H9 (cell line): Measurements from ENCODE around the gene DUSP7. TPM values are rescaled to one million over a fixed set of nuclear protein-coding genes. Genes with fewer than 3 reads are reported as not detected.

Experiments used
- DNase-seq: peaks from one replicate; pipeline ENCODE4 v3.0.0-alpha.2; 2017
- H2AFZ ChIP-seq: one replicate; pipeline ENCODE4 v1.6.1; 2013; ENCODE audit warnings: mild to moderate bottlenecking, low read length, control low read depth, moderate library complexity
- H2AK5ac ChIP-seq: 2 replicates; pipeline ENCODE4 v1.6.1; 2013; ENCODE audit warnings: low read length, control low read depth, mixed read lengths; ENCODE audit not compliant: insufficient read length
- H2BK120ac ChIP-seq: one replicate; pipeline ENCODE4 v1.6.1; 2013; ENCODE audit warnings: low read depth, mild to moderate bottlenecking, low read length, control low read depth, inconsistent platforms; ENCODE audit not compliant: poor library complexity, severe bottlenecking
- H2BK12ac ChIP-seq: 2 replicates; pipeline ENCODE4 v1.6.1; 2013; ENCODE audit warnings: low read length, control low read depth, mixed read lengths, low read depth; ENCODE audit not compliant: insufficient read length
- H2BK15ac ChIP-seq: 2 replicates; pipeline ENCODE4 v1.6.1; 2013; ENCODE audit warnings: low read depth, low read length, control low read depth
- H2BK20ac ChIP-seq: one replicate; pipeline ENCODE4 v1.6.1; 2013; ENCODE audit warnings: low read depth, mild to moderate bottlenecking, low read length, control low read depth, inconsistent platforms; ENCODE audit not compliant: poor library complexity, severe bottlenecking
- H2BK5ac ChIP-seq: 2 replicates; pipeline ENCODE4 v1.6.1; 2013; ENCODE audit warnings: low read length, control low read depth, mixed read lengths; ENCODE audit not compliant: insufficient read length
- H3K14ac ChIP-seq: 2 replicates; pipeline ENCODE4 v1.6.1; 2013; ENCODE audit warnings: low read length, control low read depth; ENCODE audit not compliant: insufficient read depth
- H3K18ac ChIP-seq: 2 replicates; pipeline ENCODE4 v1.6.1; 2013; ENCODE audit warnings: low read depth, mild to moderate bottlenecking, mixed read lengths, low read length, control low read depth; ENCODE audit not compliant: insufficient read length
- H3K23ac ChIP-seq: 2 replicates; pipeline ENCODE4 v1.6.1; 2013; ENCODE audit warnings: low read length, control low read depth, mixed read lengths, low read depth; ENCODE audit not compliant: insufficient read length
- H3K23me2 ChIP-seq: 2 replicates; pipeline ENCODE4 v1.6.1; 2013; ENCODE audit warnings: low read depth, mild to moderate bottlenecking, mixed read lengths, low read length, control low read depth; ENCODE audit not compliant: insufficient read length, poor library complexity, severe bottlenecking
- H3K27ac ChIP-seq: 2 replicates; pipeline ENCODE4 v1.5.1; 2013; ENCODE audit warnings: low read length, control low read depth, mixed read lengths, low read depth; ENCODE audit not compliant: insufficient read length
- H3K27me3 ChIP-seq: 2 replicates; pipeline ENCODE4 v1.6.1; 2013; ENCODE audit warnings: low read length, control low read depth, inconsistent platforms; ENCODE audit not compliant: insufficient read depth
- H3K4ac ChIP-seq: 2 replicates; pipeline ENCODE4 v1.6.1; 2013; ENCODE audit warnings: low read depth, mild to moderate bottlenecking, control low read depth, inconsistent platforms, low read length, moderate library complexity
- H3K4me1 ChIP-seq: 2 replicates; pipeline ENCODE4 v1.6.1; 2013; ENCODE audit warnings: low read length, control low read depth, inconsistent platforms; ENCODE audit not compliant: insufficient read depth
- H3K4me2 ChIP-seq: 2 replicates; pipeline ENCODE4 v1.6.1; 2013; ENCODE audit warnings: low read length, control low read depth, mixed read lengths; ENCODE audit not compliant: insufficient read length, insufficient read depth
- H3K56ac ChIP-seq: 2 replicates; pipeline ENCODE4 v1.6.1; 2013; ENCODE audit warnings: low read depth, mild to moderate bottlenecking, mixed read lengths, low read length, control low read depth; ENCODE audit not compliant: insufficient read length
- H3K79me1 ChIP-seq: 2 replicates; pipeline ENCODE4 v1.6.1; 2013; ENCODE audit warnings: low read depth, mild to moderate bottlenecking, moderate library complexity, low read length, control low read depth, inconsistent platforms; ENCODE audit not compliant: insufficient read depth, poor library complexity, severe bottlenecking
- H3K79me2 ChIP-seq: 2 replicates; pipeline ENCODE4 v1.6.1; 2013; ENCODE audit warnings: low read length, control low read depth, inconsistent platforms; ENCODE audit not compliant: insufficient read depth
- H3K9ac ChIP-seq: 2 replicates; pipeline ENCODE4 v1.6.1; 2013; ENCODE audit warnings: low read length, control low read depth, mixed read lengths; ENCODE audit not compliant: insufficient read length; ENCODE audit errors: extremely low read depth
- H3K9me3 ChIP-seq: one replicate; pipeline ENCODE4 v1.6.1; 2013; ENCODE audit warnings: low read depth, low read length, inconsistent platforms; ENCODE audit not compliant: control insufficient read depth
- H3T11ph ChIP-seq: one replicate; pipeline ENCODE4 v1.6.1; 2013; ENCODE audit warnings: mild to moderate bottlenecking, low read length, control low read depth, inconsistent platforms
- H4K20me1 ChIP-seq: one replicate; pipeline ENCODE4 v1.6.1; 2013; ENCODE audit not compliant: control insufficient read depth, insufficient read length, insufficient read depth
- H4K5ac ChIP-seq: 2 replicates; pipeline ENCODE4 v1.6.1; 2013; ENCODE audit warnings: low read depth, mild to moderate bottlenecking, mixed read lengths, low read length, control low read depth; ENCODE audit not compliant: insufficient read length
- H4K8ac ChIP-seq: replicated peaks from 2 replicates; pipeline ENCODE4 v1.6.1; 2013; ENCODE audit warnings: low read length, control low read depth, mixed read lengths, low read depth; ENCODE audit not compliant: insufficient read length
- H4K91ac ChIP-seq: 2 replicates; pipeline ENCODE4 v1.6.1; 2013; ENCODE audit warnings: low read depth, mild to moderate bottlenecking, moderate library complexity, mixed read lengths, low read length, control low read depth; ENCODE audit not compliant: insufficient read length
- H3K27ac Mint-ChIP-seq, 3 experiments: 2 replicates in 2 of 3; 3 replicates in 1 of 3; pipeline ENCODE4 v1.8.0; 2020 to 2021; ENCODE audit warnings: mixed read lengths in 3 of 3, mild to moderate bottlenecking in 1 of 3, moderate library complexity in 1 of 3
- H3K27me3 Mint-ChIP-seq: 2 replicates; pipeline ENCODE4 v1.8.0; 2021; ENCODE audit warnings: low read depth, mild to moderate bottlenecking, moderate library complexity, mixed read lengths
- H3K36me3 Mint-ChIP-seq, 3 experiments: 2 replicates in 2 of 3; 3 replicates in 1 of 3; pipeline ENCODE4 v1.8.0; 2020 to 2021; ENCODE audit warnings: low read depth in 3 of 3, mixed read lengths in 3 of 3; ENCODE audit not compliant: insufficient read depth in 1 of 3
- H3K4me1 Mint-ChIP-seq, 2 experiments: 2 replicates each; pipeline ENCODE4 v1.8.0; 2020; ENCODE audit warnings: mixed read lengths in 2 of 2
- H3K4me3 Mint-ChIP-seq, 2 experiments: 2 replicates in 1 of 2; 3 replicates in 1 of 2; pipeline ENCODE4 v1.8.0; 2020 to 2021; ENCODE audit warnings: mild to moderate bottlenecking in 2 of 2, mixed read lengths in 2 of 2, moderate library complexity in 1 of 2
- H3K9me3 Mint-ChIP-seq, 2 experiments: 2 replicates in 1 of 2; 3 replicates in 1 of 2; pipeline ENCODE4 v1.8.0; 2020; ENCODE audit warnings: mild to moderate bottlenecking in 2 of 2, mixed read lengths in 2 of 2, moderate library complexity in 1 of 2
- WGBS: extraction: QIAGEN DNeasy Blood & Tissue Kit; methylation state at CpG from one replicate; pipeline ENCODE4 v1.1.7; 2013; ENCODE audit warnings: missing lambda C conversion rate, low lambda C conversion rate, mixed read lengths; ENCODE audit not compliant: insufficient read length; ENCODE audit errors: extremely low coverage; 5-methylcytosine and 5-hydroxymethylcytosine counted together
- total RNA-seq: library from RNA; stranded (reverse); gene quantifications from 2 replicates; pipeline ENCODE4 v1.2.1, GENCODE V29; 2021
- TF ChIP-seq, protein P1 (sequence below): fragments of 200-600 bp; sonication (generic); conservative IDR thresholded peaks from 3 replicates; pipeline ENCODE4 v1.8.0; 2021; ENCODE audit warnings: antibody characterized with exemption, mild to moderate bottlenecking

The DUSP7 gene
- total RNA-seq, 1 experiment from 2014 or later, result 24.0 TPM

- WGBS, result no CpG with 5 or more reads among the region's 5 CpGs
- peaks cover 6 to 26% of the 10 kb centered on the region in 2 experiments for H3K4me1 Mint-ChIP-seq
These were observed 35.4 kb upstream of the DUSP7 start for GRCh38 chr3:52091586-52092270.

More at GRCh38 chr3:52091586-52092270, 35.4 kb upstream of the DUSP7 start:
- peak overlapping the region; percentile 41 to 89 (median 78); a peak in 5 of 7 replicates for H3K27ac Mint-ChIP-seq
- Histone ChIP-seq H4K8ac (no peak overlapping the region), H3K18ac (no peak overlapping the region), H3K9ac (no peak overlapping the region), H2BK15ac (no peak overlapping the region), H3K9me3 (no peaks in the 10 kb centered on the region), H2BK12ac (no peak overlapping the region), H3K23ac (no peak overlapping the region), H2AFZ (no peak overlapping the region), H4K20me1 (no peaks in the 10 kb centered on the region), H3K4ac (no peak overlapping the region), H4K91ac (no peak overlapping the region), H2AK5ac (no peak overlapping the region), H3K79me1 (no peaks in the 10 kb centered on the region), H3K23me2 (no peaks in the 10 kb centered on the region), H3K56ac (no peak overlapping the region), H3K79me2 (no peaks in the 10 kb centered on the region), H2BK20ac (no peak overlapping the region), H2BK120ac (no peak overlapping the region), H4K5ac (no peak overlapping the region), H3K4me2 (no peak overlapping the region), H3K4me1 (no peaks in the 10 kb centered on the region), H3K27me3 (no peaks in the 10 kb centered on the region), H3T11ph (no peak overlapping the region), H3K27ac (no peak overlapping the region), H3K14ac (no peak overlapping the region), H2BK5ac (no peak overlapping the region)
- no peaks in the 10 kb centered on the region for H3K9me3 Mint-ChIP-seq
- peaks cover 10 to 27% (median 23%) of the 10 kb centered on the region in 3 experiments; a peak in 6 of 7 replicates for H3K36me3 Mint-ChIP-seq
- peak overlapping the region in 1 of 2 experiments; percentile 26; a peak in 1 of 5 replicates for H3K4me3 Mint-ChIP-seq
- H3K27me3 Mint-ChIP-seq, result no peaks in the 10 kb centered on the region
- TF ChIP-seq, protein P1, sequence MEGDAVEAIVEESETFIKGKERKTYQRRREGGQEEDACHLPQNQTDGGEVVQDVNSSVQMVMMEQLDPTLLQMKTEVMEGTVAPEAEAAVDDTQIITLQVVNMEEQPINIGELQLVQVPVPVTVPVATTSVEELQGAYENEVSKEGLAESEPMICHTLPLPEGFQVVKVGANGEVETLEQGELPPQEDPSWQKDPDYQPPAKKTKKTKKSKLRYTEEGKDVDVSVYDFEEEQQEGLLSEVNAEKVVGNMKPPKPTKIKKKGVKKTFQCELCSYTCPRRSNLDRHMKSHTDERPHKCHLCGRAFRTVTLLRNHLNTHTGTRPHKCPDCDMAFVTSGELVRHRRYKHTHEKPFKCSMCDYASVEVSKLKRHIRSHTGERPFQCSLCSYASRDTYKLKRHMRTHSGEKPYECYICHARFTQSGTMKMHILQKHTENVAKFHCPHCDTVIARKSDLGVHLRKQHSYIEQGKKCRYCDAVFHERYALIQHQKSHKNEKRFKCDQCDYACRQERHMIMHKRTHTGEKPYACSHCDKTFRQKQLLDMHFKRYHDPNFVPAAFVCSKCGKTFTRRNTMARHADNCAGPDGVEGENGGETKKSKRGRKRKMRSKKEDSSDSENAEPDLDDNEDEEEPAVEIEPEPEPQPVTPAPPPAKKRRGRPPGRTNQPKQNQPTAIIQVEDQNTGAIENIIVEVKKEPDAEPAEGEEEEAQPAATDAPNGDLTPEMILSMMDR, result no peak
- DNase-seq, result no peak
